Subcutaneous adipose tissue (tissue), 4 donors: ENCODE results near the gene BEAN1. TPM values are rescaled to one million over a fixed set of nuclear protein-coding genes. Genes with fewer than 3 reads are reported as not detected.

ENCODE experiments used
- total RNA-seq, 4 donors: library from RNA; depleted of rRNA; stranded (reverse); fragments of >200 nt; gene quantifications; one replicate each; pipeline ENCODE4 v1.1.0, GENCODE V29; 2016
- TF ChIP-seq, protein P1 (sequence below): fragments of 450-650 bp; IDR thresholded peaks from one replicate; pipeline ENCODE4 v1.5.1; 2016; ENCODE audit warnings: low read depth, mild to moderate bottlenecking, control low read depth, antibody characterized with exemption, moderate library complexity

BEAN1 gene
- total RNA-seq, 4 donors from 2014 or later, result 0.88 TPM; not detected in 3

- TF ChIP-seq, protein P1, sequence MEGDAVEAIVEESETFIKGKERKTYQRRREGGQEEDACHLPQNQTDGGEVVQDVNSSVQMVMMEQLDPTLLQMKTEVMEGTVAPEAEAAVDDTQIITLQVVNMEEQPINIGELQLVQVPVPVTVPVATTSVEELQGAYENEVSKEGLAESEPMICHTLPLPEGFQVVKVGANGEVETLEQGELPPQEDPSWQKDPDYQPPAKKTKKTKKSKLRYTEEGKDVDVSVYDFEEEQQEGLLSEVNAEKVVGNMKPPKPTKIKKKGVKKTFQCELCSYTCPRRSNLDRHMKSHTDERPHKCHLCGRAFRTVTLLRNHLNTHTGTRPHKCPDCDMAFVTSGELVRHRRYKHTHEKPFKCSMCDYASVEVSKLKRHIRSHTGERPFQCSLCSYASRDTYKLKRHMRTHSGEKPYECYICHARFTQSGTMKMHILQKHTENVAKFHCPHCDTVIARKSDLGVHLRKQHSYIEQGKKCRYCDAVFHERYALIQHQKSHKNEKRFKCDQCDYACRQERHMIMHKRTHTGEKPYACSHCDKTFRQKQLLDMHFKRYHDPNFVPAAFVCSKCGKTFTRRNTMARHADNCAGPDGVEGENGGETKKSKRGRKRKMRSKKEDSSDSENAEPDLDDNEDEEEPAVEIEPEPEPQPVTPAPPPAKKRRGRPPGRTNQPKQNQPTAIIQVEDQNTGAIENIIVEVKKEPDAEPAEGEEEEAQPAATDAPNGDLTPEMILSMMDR, result no peak
Measured at GRCh38 chr16:66479661-66480264, 52.7 kb downstream of the BEAN1 start.

- TF ChIP-seq, protein P1, result no peak
Measured at GRCh38 chr16:66480265-66481080, 53.4 kb downstream of the BEAN1 start.

- TF ChIP-seq, protein P1, result no peak
Measured at GRCh38 chr16:66481081-66481942, 54.2 kb downstream of the BEAN1 start.

DNA sequence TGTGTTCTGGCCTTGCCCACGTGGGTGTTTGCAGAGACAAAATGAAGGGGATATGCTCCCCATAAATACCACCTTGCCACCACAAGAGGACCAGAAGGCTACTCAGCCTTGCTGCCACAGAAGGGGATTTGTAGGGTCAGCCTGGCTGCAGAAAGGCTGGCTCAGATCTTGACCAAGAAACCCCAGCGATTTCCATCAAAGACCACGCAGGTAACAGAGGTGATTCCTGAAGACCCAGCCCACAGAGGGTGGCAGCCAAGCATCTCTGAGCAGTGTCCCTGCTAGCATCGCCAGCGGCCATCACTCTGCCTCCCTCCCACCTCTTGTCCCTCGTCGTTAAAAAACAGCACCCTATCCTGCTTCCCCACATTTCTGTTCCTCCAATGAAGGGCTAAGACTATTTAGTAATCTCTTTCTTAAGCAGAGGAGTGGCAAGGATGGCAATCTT lies 54.9 kb downstream of the BEAN1 start:
- TF ChIP-seq, protein P1, result no peak

- TF ChIP-seq, protein P1, result no peak
Measured at GRCh38 chr16:66483689-66484452, 56.8 kb downstream of the BEAN1 start.

DNA sequence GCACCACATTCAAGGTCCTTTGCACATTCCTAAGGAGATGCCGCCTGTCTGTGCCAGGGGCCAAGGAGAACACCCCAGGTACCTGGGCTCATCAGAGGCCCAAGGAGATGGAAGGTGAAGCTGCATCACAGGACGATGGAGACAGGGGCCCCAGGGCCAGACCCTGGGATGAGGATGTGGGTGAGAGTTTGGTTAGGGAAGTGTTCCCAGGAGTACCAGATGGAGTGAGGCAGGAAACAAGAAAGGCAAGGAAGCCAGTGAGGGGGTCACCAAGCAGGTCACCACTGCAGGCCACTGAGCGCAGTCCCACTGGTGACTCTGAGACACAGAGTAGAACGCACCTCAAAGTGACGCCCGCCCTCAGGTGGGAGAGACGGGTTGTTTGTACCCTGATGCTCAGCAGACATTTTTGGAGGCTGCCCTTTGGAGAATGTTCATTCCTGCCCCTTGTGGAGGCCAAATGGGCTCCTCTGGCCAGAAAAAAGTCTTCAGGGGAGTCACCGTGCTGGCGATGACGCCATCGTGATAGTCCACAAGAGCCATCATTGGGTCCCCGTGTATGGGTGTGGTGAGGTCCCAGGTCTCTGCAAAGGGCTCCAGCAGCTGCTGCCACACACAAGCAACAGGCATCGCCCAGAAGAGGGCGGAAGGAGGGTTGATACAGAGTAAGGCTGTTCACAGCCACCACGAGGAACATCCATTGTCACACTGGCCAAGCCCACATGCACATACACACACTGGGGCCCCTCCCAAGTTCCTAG lies 57.5 kb downstream of the BEAN1 start:
- TF ChIP-seq, protein P1, result no peak
